Measurements from ENCODE around the gene BLID.

The BLID gene, protein sequence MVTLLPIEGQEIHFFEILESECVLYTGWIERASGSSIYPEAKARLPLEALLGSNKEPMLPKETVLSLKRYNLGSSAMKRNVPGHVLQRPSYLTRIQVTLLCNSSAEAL

DNA sequence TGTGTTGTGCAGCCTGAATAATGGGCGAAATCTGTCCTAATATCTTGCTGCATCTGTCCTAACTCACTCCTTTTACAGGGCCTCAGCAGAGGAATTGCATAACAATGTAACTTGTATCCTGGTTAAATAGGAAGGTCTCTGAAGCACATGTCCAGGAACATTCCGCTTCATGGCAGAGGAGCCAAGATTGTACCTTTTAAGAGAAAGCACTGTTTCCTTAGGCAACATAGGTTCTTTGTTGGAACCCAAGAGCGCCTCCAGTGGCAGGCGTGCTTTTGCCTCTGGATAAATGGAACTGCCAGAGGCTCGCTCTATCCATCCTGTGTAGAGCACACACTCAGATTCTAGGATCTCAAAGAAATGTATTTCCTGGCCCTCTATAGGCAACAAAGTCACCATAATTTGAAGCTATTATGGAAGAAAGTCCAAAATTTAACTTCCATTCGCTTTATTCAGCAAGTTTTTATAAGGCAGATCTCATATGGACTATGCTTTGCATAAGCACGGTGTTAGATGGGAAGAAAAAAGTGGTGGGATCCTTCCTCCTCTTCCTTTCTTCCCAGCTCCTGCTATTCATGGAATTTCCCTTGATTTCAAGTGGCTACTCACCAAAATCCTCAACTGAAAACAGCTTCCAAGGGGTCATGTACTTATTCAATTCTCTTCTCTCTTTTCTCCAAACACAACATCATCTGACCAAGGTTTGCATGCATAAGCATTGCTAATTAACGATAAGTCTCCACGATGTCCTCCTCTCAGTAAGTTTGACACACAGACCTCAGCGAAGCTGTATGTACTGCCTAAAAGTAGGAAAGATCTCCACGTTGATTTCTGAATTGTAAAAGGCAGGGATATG lies at the start of gene BLID:
Gene BLID, minus strand, starts transcription at position 692 of the 856 bp plus-strand sequence. Its CDS starts 293 bp downstream, at position 399.
- no peaks in the 10 kb centered on the region for H3K27me3 Mint-ChIP-seq (ENCODE audit: low read depth)
- H3K9me3 Mint-ChIP-seq = no peaks in the 10 kb centered on the region
- TF ChIP-seq, protein P1, sequence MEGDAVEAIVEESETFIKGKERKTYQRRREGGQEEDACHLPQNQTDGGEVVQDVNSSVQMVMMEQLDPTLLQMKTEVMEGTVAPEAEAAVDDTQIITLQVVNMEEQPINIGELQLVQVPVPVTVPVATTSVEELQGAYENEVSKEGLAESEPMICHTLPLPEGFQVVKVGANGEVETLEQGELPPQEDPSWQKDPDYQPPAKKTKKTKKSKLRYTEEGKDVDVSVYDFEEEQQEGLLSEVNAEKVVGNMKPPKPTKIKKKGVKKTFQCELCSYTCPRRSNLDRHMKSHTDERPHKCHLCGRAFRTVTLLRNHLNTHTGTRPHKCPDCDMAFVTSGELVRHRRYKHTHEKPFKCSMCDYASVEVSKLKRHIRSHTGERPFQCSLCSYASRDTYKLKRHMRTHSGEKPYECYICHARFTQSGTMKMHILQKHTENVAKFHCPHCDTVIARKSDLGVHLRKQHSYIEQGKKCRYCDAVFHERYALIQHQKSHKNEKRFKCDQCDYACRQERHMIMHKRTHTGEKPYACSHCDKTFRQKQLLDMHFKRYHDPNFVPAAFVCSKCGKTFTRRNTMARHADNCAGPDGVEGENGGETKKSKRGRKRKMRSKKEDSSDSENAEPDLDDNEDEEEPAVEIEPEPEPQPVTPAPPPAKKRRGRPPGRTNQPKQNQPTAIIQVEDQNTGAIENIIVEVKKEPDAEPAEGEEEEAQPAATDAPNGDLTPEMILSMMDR (IDR thresholded peaks at IDR 0.05; ENCODE audit: unreplicated experiment in 3 of 3) = peak; percentile 48 to 61 (median 53)

DNA sequence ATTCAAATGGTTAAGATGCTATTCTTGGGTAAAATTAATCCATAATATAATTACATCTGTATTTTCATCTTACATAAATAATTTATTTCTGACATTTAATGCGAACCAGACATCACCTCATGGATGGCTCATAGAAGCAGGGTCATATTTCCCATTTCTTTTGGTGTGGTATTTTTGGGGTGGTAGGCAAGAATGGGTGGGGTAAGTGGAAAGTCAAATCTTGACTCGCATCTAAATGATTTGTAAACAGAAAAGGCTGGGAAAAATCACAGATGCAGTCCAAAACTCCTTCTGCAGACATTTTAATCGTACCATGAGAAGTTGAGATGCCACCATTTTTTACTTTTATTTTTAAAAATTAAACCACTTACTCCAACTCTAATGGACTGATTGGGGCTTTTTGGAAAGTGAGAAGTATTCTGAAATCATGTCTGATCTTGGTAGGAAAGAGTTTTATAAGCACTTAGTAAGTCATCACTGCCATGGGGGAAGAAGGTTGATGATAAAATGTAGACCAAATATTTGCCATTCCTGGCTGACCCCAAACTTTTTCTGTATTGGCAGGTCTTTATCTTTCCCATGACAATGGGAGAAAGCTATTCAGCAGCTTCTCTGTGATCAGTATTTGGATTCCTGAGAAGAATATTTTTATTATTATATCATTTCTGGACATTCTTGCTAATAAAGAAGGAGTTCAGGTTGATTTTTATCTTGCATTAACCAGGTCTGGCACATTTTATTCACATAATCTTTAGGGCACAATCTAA lies 47.2 kb upstream of the BLID start:
- TF ChIP-seq, protein P1 (IDR thresholded peaks at IDR 0.05; ENCODE audit: unreplicated experiment in 3 of 3) = no peak
- H3K4me1 Mint-ChIP-seq = peaks cover 71% of the 10 kb centered on the region
- H3K27ac Mint-ChIP-seq = no peak overlapping the region
- no peak overlapping the region for H3K4me3 Mint-ChIP-seq
- H3K36me3 Mint-ChIP-seq (ENCODE audit: low read depth) = no peaks in the 10 kb centered on the region
- peaks cover 4% of the 10 kb centered on the region for H3K27me3 Mint-ChIP-seq (ENCODE audit: low read depth)
- no peaks in the 10 kb centered on the region for H3K9me3 Mint-ChIP-seq

More for the DNA sequence above, at the start of gene BLID:
- H3K4me3 Mint-ChIP-seq = no peak within 1 kb of the TSS
- H3K4me1 Mint-ChIP-seq = peaks cover 9% of the 10 kb centered on the region
- H3K36me3 Mint-ChIP-seq (ENCODE audit: low read depth) = peaks cover 4% of the 10 kb centered on the region
- H3K27ac Mint-ChIP-seq = peak within 1 kb of the TSS in 1 of 3 experiments; percentile 69

DNA sequence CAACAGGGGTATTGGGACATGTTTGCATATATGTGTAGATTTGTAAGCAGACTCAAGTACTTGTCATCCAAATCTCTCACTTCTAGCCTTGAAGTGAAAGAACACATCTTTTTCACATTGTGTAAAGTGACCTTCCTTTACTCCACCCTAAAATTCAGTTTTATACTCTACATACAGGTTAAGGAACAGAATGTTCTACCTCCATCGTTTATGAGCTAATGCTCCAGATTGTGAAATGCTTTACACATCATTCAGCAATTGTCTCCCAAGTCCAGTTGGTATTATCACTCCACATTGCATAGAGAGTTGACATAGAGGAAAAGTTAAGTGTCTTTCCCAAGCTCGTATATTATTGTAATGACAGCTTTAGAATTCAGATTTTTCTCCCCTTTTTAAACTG lies 46.1 kb upstream of the BLID start:
- H3K4me3 Mint-ChIP-seq = no peak overlapping the region
- no peaks in the 10 kb centered on the region for H3K36me3 Mint-ChIP-seq (ENCODE audit: low read depth)
- TF ChIP-seq, protein P1 (IDR thresholded peaks at IDR 0.05; ENCODE audit: unreplicated experiment in 3 of 3) = no peak
- H3K27ac Mint-ChIP-seq = peak overlapping the region in 2 of 3 experiments; percentile 25 to 46
- peaks cover 78% of the 10 kb centered on the region for H3K4me1 Mint-ChIP-seq
- H3K27me3 Mint-ChIP-seq (ENCODE audit: low read depth) = peaks cover 4% of the 10 kb centered on the region
- H3K9me3 Mint-ChIP-seq = no peaks in the 10 kb centered on the region

DNA sequence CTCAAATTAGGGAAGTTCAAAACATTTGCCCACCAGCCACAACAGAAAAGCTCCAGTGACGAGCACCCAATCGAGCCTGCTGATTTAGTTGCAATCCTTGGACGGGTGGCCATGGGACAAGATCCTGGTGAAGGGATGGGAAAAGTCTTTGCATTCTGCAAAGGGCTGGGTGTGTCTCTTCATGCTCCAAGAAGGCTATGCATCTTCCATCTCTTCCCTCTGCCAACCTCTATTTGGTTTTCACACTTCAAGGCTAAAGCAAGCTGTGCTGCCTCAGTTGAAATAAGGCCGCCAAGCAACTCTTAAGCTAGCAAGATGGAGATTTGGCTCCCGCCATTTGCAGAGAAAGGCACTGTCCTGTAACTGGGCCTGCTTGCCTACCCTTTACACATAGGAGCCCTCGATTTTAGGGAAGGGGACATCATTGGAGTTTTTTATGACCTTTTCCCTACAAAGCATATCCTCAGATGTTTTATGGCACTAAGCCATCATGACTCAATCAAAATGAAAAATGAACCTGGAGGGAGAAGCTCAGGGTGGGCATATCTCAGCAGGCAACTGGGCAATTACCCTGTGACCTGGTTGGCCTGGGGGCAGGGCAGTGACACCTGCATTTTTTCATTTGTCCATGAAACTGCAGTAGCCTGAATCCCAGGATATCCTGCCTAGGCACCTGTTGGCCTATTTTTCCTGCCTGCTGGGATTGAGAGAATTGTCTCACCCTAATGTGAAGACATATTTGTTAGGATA lies 45.0 kb upstream of the BLID start:
- peaks cover 4% of the 10 kb centered on the region for H3K27me3 Mint-ChIP-seq (ENCODE audit: low read depth)
- no peaks in the 10 kb centered on the region for H3K36me3 Mint-ChIP-seq (ENCODE audit: low read depth)
- peaks cover 84% of the 10 kb centered on the region for H3K4me1 Mint-ChIP-seq
- no peaks in the 10 kb centered on the region for H3K9me3 Mint-ChIP-seq
- peak overlapping the region; percentile 95 to 97 (median 97) for H3K27ac Mint-ChIP-seq
- peak overlapping the region in 2 of 3 experiments; percentile 21 to 49 for H3K4me3 Mint-ChIP-seq
- TF ChIP-seq, protein P1 (IDR thresholded peaks at IDR 0.05; ENCODE audit: unreplicated experiment in 3 of 3) = no peak

DNA sequence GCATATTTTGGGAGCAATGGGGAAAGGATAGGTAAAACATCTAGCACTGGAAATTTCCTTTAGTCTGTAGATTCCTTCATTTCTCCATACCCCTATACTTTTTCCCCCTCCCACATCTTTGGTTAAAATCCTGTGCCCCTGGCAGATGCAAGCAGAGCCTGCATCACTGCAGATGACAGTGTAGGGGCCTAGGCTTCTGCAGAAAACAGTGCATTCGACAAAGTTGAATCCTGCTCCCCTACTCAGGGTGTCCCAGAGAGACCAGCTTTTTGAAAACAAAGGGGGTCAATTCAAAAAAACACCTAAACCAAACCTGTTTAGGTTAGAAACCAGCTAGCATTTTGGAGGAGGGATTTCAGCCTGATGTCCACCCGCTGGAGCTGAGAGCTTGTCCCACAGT lies 43.8 kb upstream of the BLID start:
- Mint-ChIP-seq H3K4me1 (peaks cover 74% of the 10 kb centered on the region), H3K9me3 (no peaks in the 10 kb centered on the region), H3K4me3 (peak overlapping the region; percentile 8 to 74 (median 14)), H3K27me3 (ENCODE audit: low read depth) (peaks cover 4% of the 10 kb centered on the region), H3K36me3 (ENCODE audit: low read depth) (no peaks in the 10 kb centered on the region), H3K27ac (peak overlapping the region; percentile 95 to 97 (median 97))
- TF ChIP-seq, protein P1 (IDR thresholded peaks at IDR 0.05; ENCODE audit: unreplicated experiment in 3 of 3) = no peak

Data from nephron (organoid).